Renal cortex interstitium (tissue), 11 donors: Measurements from ENCODE around the gene YAF2. TPM values are rescaled to one million over a fixed set of nuclear protein-coding genes. Genes with fewer than 3 reads are reported as not detected.

Experiments used
- DNase-seq, 11 donors: peaks; one replicate each; pipeline ENCODE4 v3.0.0-alpha.2; 2013; ENCODE audit warnings: low read depth in 9 of 11, low spot score in 4 of 11; ENCODE audit errors: extremely low read depth in 1 of 11
- polyA plus RNA-seq, 3 donors: library from polyadenylated mRNA; unstranded; fragments of 120-200 nt; gene quantifications; one replicate each; pipeline ENCODE4 v1.2.1, GENCODE V29; 2013; ENCODE audit not compliant: insufficient read length in 3 of 3

YAF2 gene
- polyA plus RNA-seq, 3 donors, result 25.5 to 28.4 (median 26.2) TPM

GRCh38 chr12:42128888-42129287 lies 109.2 kb downstream of the YAF2 start:
- no peak for DNase-seq

GRCh38 chr12:42128327-42128726 lies 109.7 kb downstream of the YAF2 start:
- DNase-seq, result no peak

DNA sequence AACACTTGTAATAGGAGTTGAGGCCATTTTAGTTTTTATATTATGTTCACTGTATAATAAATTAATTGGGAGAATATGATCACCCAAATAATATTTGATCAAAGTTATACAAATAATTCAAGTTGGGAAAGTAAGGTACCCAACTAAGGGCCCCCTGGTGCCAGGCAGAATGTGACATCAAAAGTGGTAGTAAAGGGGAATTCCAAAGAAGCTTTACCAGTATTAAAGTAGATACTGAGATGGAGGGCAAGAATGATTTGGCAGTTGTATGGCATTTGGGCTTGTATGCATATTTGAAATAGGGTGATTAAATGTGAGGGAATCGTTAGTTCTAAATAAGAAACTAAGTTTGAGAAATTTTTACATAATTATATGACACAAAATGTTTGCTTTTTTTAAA lies 111.1 kb downstream of the YAF2 start:
- DNase-seq, result no peak

DNA sequence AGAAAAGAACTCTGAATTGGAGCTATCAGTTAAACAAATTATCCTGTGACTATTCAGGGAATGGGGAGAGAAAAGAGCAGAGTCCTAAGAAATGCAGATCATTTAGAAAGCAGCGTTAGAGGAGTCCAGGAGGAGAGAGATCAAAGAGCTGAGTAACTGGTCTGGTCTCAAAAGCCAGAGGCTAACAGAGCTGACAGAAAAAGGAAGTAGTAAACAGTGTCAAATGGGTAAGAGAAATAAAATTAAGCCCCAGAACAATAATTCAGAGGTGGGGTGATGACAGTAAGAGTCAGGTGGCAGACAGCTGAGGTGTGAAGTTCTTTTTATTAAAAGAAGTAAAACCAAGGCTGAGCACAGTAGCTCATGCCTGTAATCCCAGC lies 112.7 kb downstream of the YAF2 start:
- no peak for DNase-seq

DNA sequence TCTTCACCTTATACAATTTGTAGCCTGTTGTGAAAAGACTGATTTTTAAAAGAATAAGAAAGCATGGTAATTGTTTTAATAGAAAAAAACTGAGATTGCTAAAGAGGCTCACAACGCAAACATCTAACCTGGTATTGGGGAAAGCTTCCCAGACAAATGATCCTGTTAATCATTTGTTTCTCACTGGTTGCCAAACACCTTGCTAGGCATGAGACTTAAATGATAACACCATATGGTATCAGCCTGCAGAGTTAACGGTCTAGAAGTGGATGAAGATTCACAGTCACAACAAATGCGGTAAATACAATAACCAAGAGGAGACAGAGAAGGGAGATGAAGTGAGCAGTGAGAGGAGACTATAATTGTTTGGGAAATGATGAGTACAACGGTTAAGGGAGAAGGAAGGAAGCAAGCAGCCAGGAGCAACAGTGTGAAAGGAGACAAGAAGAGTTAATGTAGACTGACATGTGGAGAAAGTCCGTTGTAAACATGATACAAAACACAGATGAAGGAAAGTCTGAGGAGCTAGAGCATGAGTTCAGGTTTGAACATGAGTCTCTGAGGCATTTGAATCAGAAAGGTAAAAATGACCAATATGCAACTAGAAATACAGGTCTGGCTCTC lies 113.2 kb downstream of the YAF2 start:
- DNase-seq, result no peak

DNA sequence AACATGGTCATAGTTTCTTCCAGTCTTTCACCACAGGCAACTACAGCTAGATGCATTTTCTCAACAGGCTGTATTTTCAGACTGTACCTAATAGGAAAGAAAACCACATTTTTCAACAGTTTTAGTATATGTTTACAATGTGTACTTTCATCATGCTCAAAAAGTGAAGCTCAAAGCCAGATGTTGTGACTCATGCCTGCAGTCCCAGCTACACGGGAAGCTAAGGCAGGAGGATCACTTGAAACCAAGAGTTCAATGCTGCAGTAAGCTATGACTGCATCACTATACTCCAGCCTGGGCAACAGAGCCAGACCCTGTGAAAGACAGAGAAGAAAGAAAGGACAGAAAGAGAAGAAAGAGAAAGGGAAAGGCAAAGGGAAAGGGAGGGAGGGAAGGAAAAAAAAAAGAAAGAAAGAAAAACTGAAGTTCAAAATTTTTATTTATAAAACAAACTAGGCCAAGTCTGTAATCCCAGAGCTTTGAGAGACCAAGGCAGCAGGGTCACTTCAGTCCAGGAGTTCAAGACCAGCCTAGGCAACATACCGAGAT lies 118.9 kb downstream of the YAF2 start:
- no peak for DNase-seq

DNA sequence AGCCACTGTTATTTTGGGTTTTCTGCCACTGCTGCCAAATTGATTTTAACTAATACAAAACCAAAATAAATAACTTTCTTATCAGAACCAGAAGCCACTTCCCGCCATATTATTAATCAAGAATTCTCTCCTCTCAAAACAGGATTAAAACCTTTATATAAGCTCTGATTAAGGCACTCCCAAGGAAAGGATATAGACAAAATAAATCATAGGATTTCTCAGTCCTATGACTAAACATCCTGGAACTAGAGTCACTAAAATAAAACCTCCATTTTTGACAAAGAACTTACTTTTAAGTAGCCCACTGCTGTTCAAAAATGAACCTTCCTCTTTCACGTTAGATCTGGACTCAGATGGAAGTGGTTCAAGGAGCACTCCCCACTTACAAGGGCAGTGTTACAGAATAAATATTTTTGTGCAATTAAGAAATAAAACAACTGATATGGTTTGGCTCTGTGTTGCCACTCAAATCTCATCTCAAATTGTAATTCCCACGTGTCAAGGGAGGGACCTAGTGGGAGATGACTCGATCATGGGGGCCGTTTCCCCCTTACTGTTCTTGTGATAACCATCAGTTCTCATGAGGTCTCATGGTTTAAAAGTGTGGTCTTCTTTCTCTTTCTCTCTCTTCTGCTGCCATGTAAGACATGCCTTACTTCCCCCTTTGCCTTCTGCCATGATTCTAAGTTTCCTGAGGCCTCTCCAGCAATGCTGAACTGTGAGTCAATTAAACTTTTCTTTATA lies 119.7 kb downstream of the YAF2 start:
- DNase-seq, result no peak

DNA sequence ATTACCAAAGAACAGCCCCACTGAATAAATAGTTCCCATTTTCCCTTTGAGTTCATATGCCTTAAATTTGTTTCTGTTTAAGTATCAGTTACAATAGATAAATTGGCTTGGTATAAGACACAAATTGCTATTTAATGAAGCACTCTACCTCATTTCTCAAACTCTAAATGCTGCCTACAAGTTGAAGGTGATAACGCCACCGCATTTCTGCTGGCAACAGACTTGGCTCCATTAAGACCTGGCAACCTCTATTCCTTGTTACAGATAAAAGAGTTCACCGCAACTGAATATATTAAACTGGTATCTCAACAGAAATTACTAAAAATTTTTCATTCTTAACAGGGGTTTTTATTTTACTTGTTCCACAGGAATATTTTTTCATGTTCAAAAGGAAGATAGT lies 129.0 kb downstream of the YAF2 start:
- DNase-seq, result no peak

Other genes starting within 250 kb of the YAF2 start
- 10 to 100 TPM; 31.4 to 35.6 (median 31.8) TPM for gene GXYLT1, start 93.4 kb downstream of the YAF2 start, polyA plus RNA-seq
- gene ZCRB1, start 87.8 kb upstream of the YAF2 start, polyA plus RNA-seq, result 100 to 1,000 TPM in 1 of 3 donors, 10 to 100 TPM in 2; 93.0 to 109 (median 97.6) TPM
- gene PPHLN1, start 87.9 kb upstream of the YAF2 start, polyA plus RNA-seq, result 10 to 100 TPM; 66.6 to 76.5 (median 70.5) TPM